SK-MEL-5 (cell line): ENCODE measurements around the gene TDRD9. TPM values are rescaled to one million over a fixed set of nuclear protein-coding genes. Genes with fewer than 3 reads are reported as not detected.

Experiments
- DNase-seq: peaks from one replicate; pipeline ENCODE4 v3.0.0-alpha.2; 2016; ENCODE audit warnings: low read depth, low spot score
- in situ Hi-C: cut with HindIII; loops from 2 replicates; pipeline ENCODE4 v1.10.0; 2016; ENCODE audit warnings: low sequenced_read_pairs, high pct_unique_total_duplicates, low pct_unique_long_range_greater_than_20kb
- total RNA-seq: library from RNA; depleted of rRNA; stranded (reverse); fragments of >200 nt; shearing (Covaris generic); gene quantifications from 2 replicates; pipeline ENCODE4 v1.2.3, GENCODE V29; 2014

TDRD9 gene
- total RNA-seq, 1 experiment from 2014 or later: not detected

DNA sequence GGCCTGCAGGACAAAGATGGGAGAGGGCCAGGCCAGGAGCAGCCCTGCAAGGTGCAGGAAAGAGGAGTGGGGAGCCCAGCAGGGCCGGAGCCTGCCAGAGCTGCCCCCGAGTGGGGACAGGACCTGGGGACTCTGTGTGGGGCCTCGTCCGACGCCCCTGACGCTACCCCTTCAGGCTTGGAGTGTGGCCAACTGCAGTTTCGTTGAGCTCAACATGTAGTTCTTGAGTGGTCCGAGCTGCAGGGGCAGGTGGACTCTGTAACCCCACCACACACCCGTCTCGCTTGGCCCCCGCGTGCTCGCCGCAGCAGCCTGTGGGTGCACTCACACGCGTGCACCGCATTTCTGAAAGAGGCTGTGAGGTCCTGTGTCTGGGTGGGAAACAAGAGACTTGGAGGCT lies 159.2 kb downstream of the TDRD9 start:
- in situ Hi-C loops: no loop called here
- DNase-seq: no peak

DNA sequence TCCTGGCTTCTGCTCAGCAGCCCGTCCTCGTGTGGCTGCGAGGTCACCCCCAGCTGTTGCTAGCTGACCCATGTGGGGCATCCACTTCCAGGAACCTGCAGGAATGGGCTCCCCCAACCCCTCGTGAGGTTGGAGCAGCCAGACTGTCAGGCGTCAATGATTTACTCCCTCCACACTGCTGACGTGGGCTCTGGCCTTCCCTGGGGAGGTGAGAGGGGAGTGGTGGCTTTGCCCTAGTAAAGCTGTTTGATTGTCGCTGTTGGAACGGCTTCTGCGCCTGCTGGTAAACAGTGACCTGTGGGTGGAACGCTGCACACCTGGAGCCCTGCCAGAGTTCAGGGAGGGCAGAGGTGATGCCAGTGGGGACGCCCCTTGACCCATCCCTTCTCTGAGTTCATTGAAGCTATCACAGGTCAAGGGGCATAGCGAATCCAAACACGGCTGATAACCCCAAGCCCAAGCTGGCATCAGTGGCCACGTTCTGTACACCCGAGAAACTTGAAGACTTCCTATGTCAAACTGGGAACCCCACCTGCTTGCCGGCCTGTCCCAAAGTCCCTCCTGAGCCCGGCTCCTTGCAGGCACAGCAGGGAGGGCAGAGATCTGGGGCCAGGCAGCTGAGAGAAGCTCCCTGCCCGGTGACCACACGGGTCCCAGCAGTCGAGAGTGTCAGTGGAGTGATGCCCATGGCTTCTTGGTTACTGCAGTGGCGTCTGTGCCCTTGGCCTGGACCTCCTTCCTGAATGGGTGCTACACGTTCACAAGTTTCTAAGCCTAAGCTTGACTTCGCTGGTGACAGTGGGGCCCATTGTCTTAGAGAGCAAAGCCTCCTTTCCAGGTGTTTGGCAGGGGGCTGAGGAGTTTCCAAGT lies 160.0 kb downstream of the TDRD9 start:
- no peak for DNase-seq
- in situ Hi-C loops: no loop called here

DNA sequence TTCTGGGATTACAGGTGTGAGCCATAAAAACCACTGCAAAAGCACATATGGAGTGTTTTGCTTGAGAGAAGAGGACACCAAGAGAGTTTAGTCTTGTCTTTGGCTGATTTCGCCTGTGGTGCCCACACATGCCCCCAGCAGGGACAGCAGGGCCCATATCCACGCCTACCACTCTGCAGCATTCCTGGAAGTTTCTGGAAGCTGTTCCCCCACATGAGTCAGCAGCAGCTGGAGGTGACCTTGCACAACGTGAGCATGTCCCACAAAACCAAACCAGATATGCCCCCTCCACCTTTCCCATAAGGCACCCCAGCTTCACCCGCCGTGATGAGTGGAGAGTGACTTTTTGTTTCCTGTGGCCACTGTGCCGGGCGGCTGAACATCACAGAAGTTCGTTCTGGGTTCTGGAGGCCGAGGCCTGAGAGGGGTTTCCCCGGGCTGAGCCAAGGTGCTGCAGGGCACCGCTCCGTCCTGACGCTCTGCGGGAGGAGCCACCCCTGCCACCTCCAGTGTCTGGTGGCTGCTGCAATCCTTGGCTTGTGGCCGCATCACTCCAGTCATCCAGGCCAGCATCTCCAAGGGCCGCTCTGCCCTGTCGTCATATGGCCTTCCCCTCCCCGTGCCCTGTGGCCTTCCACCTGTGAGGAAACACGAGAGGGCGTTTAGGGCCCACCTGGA lies 162.0 kb downstream of the TDRD9 start:
- no peak for DNase-seq
- in situ Hi-C loops: no loop called here

- no peak for DNase-seq
- in situ Hi-C loops: no loop called here
These were observed 163.0 kb downstream of the TDRD9 start for GRCh38 chr14:104091061-104091926.

GRCh38 chr14:104091927-104092771 lies 163.9 kb downstream of the TDRD9 start:
- DNase-seq: no peak
- in situ Hi-C loops: no loop called here

GRCh38 chr14:104092931-104093365 lies 164.7 kb downstream of the TDRD9 start:
- DNase-seq: no peak
- in situ Hi-C loops: no loop called here

GRCh38 chr14:104093366-104094055 lies 165.3 kb downstream of the TDRD9 start:
- DNase-seq: peak; percentile 51
- in situ Hi-C loops: no loop called here

DNA sequence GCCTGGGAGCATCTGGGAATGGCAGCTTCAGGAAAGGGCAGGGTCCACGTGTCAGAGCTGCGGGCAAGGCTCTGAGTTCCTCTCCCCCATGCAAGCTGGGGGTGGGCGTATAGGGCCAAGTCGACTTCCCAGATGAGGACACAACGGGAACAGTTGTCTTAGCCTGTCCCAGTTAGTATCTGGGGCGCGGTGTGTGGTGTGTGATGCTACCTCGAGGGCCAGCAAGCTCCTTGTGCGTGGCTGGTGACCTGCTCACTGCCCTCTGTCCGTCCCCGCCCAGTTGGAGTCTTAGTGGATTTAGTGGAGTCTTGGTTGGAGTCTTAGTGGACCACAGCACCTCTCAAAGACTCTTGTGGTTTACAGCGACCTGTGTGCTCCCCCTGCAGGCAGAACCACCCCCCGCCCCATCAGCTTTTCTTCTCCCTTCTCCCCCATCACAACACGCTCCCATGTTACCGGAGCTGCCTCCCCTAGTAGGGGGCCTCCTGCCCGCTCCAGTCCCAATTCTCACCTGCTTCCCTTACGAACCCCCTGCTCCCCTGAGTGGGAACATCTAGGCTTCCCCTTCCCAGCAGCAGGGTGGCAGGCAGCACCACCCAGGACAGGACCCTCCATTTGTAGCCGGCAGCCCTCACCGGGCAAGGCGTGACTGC lies 165.9 kb downstream of the TDRD9 start:
- in situ Hi-C loops: no loop called here
- no peak for DNase-seq

DNA sequence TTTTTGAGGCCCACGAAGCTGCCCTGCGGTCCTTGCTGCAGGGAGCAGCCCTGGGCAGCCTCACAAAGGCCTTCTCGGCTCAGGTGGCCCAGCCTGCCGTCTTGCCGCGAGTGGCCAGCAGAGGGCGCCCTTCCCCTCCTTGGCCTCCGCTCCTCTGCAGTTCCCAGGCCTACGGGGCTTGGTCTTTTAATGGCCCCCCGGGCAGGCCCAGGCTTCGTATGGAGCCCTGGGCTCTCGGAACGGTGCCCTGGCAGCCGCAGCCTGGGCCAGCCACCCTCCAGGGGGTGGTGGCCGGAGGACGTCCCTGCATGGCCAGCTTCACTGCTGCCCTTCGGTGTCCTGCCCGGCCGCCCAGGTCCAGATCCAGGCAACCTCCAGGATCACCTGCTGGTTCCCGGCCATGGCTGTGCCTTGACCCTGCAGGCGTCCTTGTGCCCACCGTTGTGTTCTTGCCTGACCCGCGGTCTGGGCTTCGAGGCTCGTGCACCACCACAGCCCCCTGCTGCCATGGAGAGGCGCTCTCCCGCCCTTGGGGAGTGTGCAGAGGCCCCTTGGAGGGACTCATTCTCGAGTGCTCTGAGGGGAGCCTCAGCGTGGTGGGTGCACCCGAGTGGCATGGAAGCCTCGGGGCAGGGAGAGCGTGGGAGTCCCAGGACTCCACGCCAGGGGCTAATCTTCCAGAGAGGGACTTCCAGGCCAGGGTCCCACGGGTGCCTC lies 166.6 kb downstream of the TDRD9 start:
- peak; percentile 60 for DNase-seq
- in situ Hi-C loops: no loop called here

- in situ Hi-C loops: no loop called here
These were observed 167.4 kb downstream of the TDRD9 start for GRCh38 chr14:104095426-104096310.

GRCh38 chr14:104096318-104096717 lies 168.1 kb downstream of the TDRD9 start:
- DNase-seq: no peak
- in situ Hi-C loops: no loop called here

More at GRCh38 chr14:104095426-104096310, 167.4 kb downstream of the TDRD9 start:
- no peak for DNase-seq

DNA sequence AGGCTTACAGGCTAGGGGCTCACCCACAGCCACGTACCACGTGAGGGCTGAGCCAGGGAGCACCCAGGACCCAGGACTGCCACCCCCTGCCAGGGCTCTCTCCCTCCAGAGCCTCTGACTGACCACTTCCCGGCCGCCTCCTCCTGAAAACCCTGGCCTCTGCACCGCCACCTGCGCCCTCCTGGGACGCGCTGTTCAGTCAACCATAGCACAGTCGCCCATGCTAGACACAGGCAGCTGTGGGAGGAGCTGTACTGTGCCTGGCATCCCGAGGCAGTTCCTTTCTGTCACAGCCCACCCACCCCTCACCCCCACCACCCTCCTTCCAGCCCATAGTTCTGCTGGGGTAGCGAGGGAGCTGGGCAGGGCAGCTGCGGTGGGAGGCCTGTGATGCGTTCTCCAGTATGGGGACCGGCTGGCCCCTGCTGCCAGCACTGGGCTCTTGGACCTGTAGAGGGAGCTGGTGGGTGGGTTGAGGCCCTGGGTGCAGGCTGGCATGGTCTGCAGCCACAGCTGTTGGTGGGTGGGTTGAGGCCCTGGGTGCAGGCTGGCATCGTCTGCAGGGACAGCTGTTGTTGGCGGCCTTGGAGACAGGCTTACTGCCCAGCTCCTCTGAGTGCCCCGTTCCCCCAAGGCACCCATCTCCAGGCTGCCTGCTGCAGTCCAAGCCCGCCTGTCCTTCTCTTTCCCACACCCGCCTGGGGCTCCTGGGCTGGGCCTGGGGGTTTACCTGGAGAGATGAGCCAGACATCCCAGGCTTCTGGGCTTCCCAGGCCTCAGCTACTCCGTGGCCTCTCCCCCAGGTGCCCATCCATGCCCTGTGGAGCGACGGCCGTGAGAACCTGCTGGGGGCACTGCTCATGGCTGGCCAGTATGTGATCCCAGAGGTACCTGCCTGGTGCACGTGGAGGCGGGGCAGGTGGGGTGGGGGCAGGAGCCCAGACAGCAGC lies 168.8 kb downstream of the TDRD9 start:
- peak; percentile 32 for DNase-seq
- in situ Hi-C loops: no loop called here

DNA sequence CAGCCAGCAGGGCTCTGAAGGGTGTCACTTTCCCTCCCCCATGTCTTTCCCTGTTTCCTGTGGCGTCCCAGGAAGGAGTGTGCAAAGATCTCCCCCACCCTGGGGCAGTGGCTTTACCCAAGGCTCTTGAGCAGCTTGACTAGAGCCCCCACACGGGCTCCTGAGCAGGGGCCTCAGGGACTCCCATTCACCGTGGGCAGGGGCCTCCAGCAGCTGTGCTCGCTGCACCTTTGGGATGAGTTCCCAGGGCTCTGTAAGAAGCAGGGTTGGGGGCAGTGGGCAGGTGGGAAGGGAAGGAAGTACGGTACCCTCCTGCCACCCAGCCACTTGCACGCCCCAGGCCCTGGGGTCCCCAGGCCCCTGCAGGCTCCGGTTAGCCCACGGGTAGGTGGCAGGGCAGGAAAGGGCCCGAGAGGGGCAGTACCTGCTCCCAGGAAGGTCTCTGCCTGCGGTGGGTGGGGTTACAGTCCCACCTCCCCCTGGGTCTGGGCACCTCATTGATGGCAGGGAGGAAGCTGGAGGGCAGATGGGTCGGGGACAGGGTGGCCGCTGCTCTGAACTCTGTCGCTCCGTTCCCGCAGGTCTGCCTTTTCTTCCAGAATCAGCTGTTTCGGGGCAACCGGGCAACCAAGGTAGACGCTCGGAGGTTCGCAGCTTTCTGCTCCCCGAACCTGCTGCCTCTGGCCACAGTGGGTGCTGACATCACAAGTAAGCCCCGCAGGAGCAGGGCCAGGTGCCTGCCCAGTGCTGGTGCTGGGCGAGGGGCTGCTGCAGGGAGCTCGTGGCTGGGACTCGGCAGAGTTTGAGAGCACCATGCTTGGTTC lies 170.2 kb downstream of the TDRD9 start:
- DNase-seq: no peak
- in situ Hi-C loops: no loop called here
